KG1 (cell line): ENCODE results near the gene ACBD5.
"Not testable (repeated sequence)": the region's sequence is repeated elsewhere in the genome, so short reads cannot be mapped to it uniquely, and the experiment has no call there.

Experiments used
- DNase-seq: peaks from one replicate; lab custom pipeline; 2025; lab: John Stamatoyannopoulos, UW

Gene ACBD5

GRCh38 chr10:27240212-27241009, at the start of gene ACBD5:
TSS of gene ACBD5 (minus strand) at chr10:27240797. CDS start at chr10:27240688, 109 bp downstream.
- DNase-seq = peak; percentile 89

DNA sequence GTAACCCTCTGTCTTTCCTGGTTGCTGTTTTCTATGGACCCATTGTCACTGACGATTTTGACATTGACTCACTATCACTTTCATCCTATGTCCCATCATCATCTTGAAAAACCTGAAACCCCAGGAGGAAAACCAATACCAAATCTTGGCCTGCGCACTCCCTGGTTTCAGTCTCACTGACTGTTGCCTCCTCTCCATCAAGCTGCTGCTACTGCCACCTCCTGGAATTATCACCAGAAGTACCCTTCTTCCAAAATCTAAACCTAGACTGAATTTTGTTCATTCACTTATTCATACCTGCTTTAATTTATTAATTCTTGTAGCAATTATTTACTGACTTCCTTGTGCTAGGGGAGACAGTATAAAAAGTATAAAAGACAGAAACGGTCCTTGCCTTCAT, 44.5 kb upstream of the ACBD5 start:
- no peak for DNase-seq

GRCh38 chr10:27276581-27276980, 36.0 kb upstream of the ACBD5 start:
- no peak for DNase-seq

GRCh38 chr10:27266025-27266424, 25.4 kb upstream of the ACBD5 start:
- DNase-seq = not testable (repeated sequence)

DNA sequence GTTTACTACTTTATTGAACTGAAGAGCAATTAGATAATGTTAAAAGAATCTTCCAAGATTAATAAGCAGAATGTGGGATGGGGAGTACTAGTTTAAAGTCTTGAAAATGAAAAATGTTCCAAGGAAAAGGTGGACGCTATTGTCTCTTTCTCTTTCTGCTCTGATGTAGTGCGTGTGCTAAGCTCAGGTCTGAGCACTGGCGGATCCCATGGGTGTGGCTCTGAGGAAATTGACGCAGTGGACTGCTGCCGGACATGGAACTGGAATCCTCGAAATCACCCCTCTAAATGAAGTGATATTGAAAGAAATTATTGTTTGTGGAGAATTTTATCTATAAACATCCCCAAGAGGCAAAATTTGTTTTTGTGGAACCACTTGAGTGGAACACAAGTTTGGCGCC, 22.2 kb upstream of the ACBD5 start:
- DNase-seq = not testable (repeated sequence)

DNA sequence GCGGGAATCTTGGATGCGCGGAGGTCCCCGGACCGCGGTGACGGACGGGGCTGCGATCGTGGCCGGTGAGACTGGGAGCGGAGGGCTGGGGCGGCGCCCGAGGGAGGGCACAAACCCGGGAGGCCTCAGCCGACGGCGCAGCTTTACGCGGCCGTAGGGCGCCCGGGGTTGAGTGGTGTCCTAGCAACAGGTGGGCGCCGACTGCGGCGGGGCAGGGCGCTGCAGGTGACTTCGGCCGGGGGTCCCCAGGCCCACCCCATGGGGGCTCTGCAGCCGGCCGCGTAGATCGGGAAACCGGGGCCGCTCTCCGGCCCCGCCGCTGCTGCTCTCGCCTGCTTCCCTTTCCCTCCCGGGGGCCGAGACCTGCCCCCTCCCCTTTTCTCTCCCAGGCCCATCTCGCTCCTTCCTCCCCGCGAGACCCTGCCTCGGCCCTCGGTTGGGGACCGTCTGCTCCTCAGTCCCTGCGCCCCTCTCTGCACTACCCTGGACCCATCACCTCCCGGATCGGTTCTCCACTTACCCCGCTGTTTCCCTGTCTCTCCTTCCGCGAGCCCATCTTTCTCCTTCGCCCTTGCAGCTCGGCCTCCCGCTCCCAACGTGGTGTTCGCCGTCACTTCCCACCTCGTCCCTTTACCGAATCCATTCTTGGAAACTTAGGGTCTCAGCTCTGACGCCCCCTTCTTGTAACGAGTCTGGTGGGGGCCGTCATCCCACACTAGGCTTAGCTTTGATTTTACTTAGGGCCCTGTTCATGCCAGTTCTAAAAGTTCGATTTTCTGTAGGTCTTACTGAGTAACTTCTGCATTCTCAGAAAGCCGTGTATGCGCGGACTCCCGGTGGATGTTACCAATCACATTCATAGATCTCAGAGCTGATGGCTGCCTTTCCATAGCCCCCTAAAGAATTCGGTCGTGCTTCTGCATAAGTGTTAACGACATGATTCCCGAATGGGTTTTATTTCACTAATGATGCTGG, 18.5 kb upstream of the ACBD5 start:
- DNase-seq = no peak

- DNase-seq = no peak
Measured at GRCh38 chr10:27258492-27258837, 17.9 kb upstream of the ACBD5 start.

DNA sequence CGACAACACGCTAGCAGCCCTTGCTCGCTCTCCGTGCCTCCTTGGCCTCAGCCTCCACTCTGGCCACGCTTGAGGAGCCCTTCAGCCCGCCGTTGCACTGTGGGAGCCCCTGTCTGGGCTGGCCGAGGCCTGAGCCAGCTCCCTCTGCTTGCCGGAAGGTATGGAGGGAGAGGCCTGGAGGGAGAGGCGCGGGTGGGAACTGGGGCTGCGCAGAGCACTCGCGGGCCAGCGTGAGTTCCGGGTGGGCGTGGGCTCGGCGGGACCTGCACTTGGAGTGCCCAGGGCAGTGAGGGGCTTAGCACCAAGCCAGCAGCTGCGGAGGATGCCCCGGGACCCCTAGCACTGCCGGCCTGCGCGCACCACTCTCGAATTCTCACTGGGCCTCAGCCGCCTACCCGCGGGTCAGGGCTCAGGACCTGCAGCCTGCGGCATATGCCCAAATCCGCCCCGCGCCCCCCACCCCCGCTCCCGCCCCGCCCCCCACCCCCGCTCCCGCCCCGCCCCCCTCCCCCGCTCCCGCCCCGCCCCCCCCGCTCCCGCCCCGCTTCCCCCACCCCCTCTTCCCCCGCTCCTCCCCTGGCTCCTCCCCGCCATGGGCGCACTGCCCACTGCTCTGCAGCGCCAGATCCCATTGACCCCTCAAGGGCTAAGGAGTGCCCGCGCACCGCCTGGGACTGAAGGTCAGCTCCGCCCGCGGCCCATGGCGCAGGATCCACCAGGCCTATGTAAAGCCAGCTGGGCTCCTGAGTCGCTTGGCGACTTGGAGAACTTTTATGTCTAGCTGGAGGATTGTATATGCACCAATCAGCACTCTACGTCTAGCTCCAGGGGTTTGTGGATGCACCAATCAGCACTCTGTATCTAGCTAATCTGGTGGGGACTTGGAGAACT, 15.9 kb upstream of the ACBD5 start:
- no peak for DNase-seq

DNA sequence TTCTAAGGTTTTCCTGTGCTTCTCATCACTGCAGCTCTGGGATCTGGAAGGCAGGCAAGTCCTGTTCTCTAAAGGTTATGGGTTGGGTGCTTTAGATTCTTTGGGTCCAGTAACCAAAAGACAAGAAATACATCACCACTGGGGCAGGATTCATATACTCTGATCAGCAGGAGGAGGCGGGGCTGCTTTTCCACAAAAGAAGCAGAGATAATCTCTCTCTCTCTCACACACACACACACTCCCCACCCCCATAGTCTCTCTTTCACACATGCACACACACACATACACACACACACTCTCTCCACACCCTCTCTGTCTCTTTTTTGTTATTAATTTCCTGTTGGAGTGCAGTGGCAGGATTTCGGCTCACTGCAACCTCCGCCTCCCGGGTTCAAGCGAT, 13.0 kb upstream of the ACBD5 start:
- no peak for DNase-seq

DNA sequence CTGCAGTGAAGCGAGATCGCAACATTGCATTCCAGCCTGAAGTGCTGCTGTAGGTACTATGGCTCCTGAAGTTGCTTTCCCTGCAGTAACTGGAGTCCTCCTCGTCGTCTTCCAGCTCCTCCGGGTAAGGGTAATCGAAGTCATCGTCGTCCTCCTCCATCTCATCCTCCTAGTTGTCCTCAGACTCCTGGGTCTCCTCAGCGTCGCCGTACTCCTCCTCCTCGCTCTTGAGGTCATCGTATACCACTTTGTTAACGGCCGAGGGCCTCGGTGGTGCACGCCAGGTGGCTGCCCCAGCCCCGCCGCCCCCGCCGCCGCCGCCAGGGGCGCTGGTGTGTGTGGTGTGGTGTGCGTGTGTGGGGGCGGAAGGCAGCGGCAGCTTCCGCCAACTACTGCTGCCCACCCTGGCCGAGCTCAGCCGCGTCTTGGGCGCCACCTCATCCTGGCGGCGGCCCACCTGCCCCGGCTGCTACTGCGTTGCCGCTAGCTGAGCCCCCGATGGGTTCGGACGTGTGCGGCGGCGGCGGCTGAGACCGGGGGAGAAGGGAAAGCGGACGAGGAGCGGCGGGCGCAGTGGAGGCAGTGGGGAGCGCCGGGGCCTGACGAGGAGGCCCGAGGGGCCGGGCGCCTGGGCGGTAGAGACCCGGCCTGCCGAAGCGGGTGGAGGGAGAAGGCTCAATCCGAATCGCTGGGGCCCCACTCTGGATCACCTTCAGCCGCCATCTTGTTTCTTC, 11.8 kb upstream of the ACBD5 start:
- DNase-seq = no peak

GRCh38 chr10:27251554-27251953, 11.0 kb upstream of the ACBD5 start:
- DNase-seq = no peak

GRCh38 chr10:27248215-27248614, 7.6 kb upstream of the ACBD5 start:
- DNase-seq = no peak

DNA sequence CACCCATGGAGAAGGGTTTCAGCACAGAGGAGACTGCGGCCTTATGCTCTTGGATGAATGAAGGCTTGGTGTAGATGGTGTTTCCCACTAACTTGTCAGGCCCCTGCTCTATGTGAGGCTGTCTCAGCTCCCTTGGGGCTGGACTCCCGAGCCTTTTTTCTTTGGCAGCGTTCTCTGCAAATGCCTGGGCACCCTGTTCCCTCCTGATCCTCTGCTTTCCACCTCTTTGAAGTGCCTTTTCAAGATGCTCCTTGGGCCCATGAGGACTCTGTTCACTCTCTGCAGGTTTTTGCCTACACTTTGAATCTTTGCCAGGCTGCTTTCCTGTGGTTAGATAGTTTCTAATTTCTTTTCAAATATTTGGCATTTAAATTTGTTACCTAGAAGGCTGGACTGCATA, 6.8 kb upstream of the ACBD5 start:
- no peak for DNase-seq

DNA sequence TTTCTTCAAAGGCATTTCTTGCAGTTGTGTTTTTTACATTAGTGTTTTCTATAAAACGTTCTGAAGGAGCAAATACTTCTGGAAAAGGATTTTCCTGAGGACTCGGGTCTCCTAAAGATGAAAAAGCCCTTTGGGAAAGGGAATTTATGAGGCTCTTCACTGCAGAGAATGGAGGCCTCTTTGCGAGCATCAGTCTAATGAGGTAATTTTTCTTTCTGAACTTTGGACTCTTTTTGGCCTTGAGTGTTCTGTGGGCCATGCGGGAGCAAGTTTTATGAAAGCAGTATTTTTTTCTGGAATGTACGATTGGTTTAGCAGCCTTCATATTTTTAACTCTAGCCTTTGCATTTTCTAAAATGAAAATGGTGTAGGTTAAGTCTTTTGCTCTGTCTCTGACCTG, 6.4 kb upstream of the ACBD5 start:
- DNase-seq = no peak

- DNase-seq = no peak
Measured at GRCh38 chr10:27245836-27246235, 5.2 kb upstream of the ACBD5 start.

GRCh38 chr10:27244976-27245375, 4.4 kb upstream of the ACBD5 start:
- DNase-seq = no peak

- peak; percentile 21 for DNase-seq
Measured at GRCh38 chr10:27242951-27243551, 2.5 kb upstream of the ACBD5 start.

DNA sequence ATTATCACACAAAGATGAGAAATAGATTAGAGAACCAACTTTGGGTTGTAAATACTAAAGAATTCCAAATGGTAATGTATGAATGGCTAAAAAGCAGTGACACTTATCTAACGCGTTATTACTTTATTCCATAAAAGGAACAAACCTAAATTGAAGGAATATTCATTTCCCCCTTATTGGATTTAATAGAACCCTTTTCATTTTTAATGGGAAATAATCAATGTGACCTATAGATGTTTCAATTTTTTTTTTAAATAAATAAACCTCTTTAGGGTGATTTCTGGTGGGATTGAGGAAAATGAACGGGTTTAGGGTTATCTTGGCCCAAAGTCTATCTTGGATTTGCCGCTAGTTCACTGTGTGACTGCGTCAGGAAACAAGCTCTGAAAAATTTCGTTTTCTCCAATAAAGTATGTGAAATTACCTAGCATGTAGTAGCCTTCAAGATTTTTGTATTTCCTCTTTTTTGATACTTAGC, 1.9 kb upstream of the ACBD5 start:
- no peak for DNase-seq

DNA sequence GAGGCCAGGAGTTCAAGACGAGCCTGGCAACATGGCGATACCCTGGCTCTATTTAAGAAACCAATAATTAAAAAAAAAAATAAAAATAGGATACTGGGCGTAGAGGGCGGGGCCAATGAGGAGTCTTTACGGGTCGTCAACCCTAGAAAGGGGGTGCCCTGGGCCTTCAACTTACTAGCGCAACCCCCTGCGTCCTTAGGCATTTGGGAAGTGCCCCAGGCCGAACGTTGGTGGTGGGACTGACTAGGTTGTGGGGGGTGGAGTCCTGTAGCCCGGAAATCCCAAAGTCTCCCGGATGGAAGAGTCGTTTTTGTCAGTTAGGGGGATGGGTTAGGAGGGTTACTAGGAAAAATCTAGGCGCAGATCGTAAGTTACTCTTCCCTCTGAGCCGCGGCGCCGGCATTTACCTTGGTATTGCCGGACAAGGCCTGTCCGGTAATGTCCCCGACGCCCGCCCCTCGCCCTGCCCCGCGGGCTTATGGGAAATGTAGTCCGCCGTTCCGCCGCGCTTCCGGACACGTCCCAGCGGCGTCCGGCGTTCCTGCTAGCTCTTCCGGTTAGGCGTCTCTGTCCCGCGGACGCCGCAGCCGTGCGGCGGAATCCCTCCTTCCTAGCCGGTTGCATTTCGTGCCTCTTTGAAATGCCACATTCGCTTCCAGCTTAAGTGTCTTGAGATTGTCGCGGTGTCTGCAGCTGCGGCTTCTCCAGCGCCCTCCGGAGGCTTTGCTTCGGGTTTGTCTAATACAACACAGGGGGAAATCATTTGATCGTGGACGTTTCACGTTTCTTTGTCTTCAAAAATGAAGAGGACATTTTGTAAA, 1.3 kb upstream of the ACBD5 start:
- peak; percentile 79 for DNase-seq
